H4 (cell line): Measurements from ENCODE around the gene PGLYRP4. TPM values are rescaled to one million over a fixed set of nuclear protein-coding genes. Genes with fewer than 3 reads are reported as not detected.
"Not testable (repeated sequence)": the region's sequence is repeated elsewhere in the genome, so short reads cannot be mapped to it uniquely, and the experiment has no call there.

Experiments used
- DNase-seq: peaks from one replicate; pipeline ENCODE4 v3.0.0-alpha.2; 2015; ENCODE audit warnings: low spot score
- total RNA-seq: library from RNA; depleted of rRNA; stranded (reverse); fragments of >200 nt; shearing (Covaris generic); gene quantifications from 2 replicates; pipeline ENCODE4 v1.2.3, GENCODE V29; 2014

The PGLYRP4 gene
- total RNA-seq, 1 experiment from 2014 or later: not detected

DNA sequence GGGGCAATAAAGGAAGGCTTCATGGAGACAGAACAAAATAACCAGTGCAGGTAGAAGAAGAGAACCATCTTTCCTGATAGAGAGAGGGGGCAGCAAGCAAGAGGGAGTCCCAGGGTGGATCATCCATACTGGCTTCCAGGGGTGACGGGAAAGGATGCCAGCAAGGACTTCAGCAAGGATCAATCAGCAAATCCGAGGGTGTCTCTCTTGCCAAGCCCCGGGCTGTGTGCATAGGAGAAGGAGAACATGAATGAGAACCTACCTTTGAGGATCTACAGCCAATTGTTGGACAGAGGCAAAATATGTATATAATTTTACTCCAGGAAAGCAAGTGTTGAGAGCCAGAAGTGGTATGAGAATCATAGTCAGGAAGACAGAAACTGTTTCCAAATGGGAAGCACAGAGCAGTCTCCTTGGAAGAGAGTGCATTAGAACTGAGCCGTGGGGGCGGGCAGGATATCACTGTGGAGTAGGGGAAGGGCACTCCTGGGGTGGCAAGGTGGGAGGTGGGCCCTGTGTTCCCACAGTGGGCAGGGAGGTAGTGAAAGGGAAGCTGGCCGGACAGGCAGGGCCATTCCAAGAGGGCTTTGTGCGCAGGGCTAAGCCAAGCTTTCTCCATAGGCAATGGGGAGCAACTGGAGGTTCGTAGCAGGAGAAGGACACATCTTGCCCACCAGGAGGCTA lies 7.9 kb upstream of the PGLYRP4 start:
- DNase-seq: no peak

DNA sequence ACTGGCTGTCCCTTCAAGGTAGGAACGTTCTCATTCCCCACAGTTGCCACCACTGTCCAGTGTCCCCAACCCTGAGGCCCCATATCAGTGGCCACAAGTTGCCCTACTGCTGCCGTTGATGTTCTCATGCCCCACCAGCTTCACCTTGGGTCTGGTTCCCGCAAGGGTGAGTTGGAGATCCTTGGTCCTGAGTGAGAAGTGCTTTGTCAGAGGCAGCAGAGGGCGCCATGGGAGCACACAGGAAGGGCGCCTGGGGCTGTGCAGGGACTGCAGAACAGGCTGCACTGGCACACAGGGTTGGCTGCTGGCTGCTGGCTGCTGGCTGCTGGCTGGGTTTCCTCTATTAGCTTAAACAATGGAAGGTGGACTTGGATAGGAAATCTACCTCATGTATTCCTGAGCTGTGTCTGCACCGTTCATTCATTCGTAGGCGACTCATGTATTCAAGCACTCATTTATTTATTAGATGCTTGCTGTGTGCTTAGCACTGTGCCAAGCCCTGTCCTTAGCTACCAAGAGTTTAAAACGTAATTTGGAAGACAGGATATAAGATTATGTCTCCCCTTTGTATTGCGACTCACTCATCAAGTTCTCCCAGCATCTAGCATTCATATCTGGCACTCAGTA lies 6.9 kb upstream of the PGLYRP4 start:
- DNase-seq: peak; percentile 76

DNA sequence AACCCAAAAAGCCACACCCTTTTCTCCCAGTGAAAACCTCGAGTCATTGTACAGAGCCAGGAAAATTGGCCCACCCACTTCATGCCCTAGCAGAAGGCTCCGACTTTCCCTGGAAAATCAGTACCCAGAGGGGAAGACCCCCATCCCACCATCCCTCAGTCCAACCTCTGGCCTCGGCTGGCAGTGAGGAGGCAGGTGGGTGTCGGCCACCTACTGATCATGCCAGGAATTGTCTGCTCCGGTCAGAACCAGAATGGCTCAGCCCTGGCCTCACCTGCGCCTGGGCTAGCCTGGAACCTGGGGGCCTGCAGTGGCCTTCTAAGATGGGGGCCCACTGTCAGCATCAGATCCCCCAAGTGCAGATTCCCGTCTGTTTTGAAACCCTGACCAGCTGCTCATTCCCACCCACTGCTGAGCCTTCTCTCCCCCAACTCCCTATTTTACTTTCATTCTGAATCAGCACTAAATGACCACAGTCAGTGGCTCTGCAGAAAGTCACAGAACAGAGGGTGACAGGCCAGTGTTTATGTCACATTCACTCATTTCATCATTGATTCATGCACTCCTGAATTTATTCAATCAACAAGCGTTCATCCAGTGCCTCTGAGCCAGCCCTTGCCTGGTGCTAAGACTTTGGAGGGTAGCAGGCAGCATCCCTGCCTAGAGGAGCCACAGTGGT lies 6.0 kb upstream of the PGLYRP4 start:
- no peak for DNase-seq

DNA sequence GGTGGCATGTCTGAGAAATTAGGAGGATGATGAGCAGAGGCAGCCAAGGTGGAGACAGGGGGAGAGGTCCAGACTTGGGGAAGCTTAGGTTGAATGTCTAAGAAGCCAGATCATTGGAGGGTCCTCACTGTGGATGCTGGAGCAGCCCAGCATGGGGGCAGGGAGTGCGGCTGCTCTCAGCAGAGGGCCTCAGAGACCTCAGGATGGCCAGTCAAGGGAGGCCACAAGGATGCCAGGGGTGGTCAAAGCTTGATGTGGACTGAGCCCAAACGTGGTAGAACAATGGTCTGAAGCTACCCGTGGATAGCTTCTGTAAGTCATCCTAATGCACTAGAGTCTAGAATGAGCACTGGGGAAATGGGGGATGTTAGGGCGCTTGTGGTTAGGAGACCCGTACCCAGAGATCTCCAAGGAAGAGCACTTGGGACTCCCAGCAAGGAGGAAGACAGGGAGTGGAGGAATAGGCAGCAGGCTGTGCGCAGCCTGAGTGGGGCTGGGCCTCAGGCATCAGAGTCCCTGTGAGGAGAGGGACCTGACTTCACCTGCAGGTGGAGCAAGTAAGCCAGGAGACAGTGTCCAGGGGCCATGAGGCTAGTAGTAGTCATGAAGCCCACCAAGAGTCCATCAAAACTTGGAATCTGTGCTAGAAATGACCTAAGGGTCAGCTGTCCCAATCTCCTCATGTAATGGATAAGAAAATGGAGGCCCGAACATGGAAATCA lies 4.7 kb upstream of the PGLYRP4 start:
- peak; percentile 36 for DNase-seq

DNA sequence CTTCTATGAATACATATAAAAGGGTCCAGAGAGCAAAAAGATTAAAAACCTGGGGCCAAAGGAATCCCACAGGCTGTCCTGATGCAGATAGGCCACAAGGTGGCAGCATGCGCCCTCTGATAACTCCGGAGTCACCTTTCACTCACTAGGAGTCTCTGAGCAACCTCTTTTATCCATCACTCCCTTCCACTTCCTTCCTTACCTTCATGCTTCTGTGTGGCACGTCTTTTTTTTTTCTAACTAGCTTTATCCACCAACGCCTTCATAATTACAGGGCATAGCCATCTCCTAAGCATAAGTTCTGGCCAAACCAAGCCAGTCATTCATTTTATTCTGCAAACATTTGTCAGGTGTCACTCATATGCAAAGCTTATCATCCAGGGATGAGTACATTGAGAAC lies 3.9 kb upstream of the PGLYRP4 start:
- peak; percentile 67 for DNase-seq

DNA sequence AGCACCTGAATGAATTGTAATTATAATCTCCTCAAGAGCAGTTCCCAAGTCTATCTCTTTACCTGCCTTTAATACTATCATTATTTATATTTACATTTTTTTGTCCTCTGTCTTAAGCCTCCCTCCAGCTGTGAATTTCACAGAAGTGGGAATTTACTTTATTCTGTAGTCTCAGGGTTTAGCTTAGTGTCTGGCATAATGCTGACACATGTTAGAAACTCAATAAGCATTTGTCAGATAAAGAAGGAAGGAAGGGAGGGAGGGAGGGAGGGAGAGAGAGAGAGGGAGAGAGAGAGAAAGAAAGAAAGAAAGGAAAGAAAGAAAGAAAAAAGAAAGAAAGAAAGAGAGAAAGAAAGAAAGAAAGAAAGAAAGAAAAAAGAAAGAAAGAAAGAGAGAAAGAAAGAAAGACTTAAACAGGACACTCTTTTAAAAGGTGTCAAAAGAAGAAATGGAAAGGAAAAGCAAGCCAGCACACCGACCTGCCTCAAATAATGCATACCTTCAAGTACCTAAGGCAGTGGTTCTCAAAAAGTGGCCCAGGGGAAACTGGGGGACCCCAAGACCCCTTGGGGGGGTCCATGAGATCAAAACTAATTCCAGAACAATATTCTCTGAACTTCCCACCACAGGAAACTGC lies 1.8 kb upstream of the PGLYRP4 start:
- DNase-seq: no peak

DNA sequence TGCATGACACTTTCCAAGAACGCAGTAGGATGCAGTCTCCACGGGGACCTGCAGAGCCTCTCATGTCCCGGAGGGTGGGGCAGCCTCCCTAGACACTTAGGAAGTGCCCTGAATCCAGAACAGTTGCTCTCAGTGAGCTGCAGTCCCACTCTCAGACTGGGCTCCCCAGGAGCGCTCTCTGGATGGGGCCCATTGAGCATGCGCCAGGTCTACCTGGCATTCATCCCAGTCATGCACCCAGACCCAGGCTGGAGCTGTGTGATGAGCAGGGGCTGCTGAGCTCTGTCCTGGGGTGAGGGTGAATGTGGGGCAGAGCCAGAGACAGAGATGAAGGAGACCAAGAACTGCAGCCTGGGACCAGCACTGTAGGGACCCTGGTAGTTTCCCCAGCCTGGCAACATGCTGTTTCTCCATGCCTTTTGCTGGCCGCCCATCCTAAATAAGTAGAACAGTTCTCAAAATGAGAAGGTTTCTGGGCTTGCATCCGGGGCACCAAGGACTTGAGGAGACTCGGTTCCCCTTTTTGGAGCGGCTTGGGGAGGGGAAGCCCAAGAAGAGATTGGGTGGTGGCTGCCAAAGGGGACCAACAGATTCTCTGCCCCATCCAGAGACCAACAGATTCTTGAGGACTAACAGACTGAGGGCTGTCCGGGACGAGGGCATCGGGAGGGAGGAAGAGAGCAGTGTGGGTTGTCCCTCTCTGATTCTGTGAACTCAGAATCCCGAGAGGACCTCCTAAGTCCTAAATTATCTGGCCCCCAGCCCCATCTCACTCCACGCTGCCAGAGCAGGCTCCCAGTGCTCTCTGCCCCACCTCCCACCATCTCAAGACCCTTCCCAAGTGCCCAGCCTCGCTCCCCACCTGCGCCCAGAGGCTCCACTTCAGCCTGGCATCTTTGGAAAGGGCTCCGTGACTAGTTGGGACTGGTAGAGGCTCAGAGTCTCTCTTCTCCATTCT lies 1.0 kb upstream of the PGLYRP4 start:
- DNase-seq: no peak

DNA sequence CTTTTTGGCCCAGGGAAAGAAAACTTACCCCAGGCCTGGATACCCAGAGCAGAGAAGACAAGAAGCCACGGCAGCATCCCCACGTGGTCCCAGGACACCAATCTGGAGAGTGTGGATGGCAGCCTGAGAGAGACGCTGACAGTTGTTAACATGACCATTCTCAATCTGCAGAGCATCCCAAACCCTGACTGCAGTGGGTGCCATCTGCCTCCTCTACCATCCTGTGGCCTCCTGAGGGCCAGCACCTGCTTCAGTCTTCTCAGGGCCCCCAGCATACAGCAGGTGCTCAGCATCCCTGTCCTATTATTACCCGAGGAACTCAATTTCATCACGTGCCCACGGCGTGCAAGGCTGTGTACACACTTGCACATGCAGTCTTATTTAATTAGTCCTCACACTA lies 785 bp downstream of the PGLYRP4 start:
- DNase-seq: no peak

DNA sequence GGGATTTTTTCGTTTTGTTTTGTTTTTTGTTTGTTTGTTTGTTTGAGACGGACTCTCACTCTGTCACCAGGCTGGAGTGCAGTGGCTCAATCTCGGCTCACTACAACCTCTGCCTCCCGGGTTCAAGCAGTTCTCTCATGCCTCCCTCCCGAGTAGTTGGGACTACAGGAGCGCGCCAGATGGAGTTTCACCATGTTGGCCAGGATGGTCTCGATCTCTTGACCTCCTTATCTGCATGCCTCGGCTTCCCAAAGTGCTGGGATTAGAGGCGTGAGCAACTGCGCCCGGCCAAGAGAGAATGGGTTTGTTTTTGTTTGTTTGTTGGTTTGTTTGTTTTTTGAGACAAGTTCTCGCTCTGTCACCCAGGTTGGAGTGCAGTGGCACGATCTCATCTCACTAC lies 1.6 kb downstream of the PGLYRP4 start:
- not testable (repeated sequence) for DNase-seq

DNA sequence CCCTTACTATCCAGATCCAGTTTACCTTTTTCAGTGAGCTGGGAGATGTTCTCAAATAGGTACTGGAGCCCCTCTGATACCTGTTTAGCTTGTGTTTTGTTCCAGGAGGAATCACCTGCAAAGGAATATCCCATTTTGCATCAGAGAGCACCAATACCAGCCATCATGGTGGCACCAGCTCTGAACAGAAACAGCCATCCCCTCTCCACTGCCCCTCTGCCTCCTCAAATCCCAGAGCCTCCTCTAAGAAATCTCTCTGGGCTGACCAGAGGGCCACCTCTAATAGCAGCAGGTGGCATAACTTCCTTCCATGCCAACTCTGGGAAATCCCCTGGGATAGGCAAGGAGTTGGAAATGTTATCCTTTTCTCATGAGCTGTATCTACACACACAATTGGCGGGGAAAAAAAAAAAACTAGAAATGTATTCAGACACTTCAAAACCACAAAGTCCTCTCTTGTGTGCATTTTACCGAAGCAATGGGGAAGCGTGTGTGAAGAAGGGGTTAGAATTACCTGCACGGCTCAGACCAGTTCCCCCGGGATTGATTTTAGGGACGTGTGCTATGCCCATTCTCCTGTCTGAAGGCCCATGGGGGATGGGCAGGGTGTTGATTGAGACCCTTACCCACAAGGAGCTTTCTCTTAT lies 2.4 kb downstream of the PGLYRP4 start:
- no peak for DNase-seq

DNA sequence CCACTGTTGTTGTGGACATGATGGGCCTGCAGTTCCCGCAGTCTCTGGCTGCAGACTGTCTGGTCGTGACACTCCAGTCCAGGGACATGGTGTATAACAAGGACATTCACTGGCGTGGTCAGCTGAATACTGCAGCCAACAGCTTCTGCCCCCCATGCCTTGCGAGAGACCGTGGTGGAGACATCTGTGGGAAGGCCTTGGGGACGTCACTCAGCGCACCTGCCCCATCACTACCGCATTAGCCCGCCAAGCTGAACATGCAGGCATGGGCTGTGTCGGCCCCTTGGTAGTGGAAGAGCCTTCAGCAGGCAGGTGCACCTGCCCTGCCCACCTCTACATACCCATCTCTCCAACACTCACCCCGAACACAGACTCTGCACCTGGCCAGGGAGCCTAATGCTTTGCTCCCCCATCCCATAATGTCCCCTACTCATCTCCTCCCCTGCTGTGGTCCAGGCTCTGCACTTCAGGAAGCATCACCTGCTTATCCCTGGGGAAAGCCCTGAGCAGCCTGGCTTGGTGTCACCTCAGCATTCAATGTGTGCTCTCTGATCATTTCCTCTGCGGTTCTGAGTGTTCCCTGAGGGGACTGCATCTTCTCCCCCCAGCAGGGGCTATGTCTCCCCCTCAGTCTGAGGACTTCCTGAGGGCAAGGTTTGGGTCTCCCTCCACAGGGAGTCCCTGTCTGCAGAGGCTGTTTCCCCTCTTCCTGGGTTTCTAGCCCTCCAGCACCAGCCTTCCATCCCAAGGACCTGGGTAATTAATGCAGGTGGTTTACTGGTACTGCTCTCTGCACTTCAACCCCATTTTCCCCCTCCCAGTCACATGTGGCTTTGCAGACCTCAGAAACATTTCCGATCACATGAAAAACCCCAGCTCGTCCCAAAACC lies 3.2 kb downstream of the PGLYRP4 start:
- no peak for DNase-seq

DNA sequence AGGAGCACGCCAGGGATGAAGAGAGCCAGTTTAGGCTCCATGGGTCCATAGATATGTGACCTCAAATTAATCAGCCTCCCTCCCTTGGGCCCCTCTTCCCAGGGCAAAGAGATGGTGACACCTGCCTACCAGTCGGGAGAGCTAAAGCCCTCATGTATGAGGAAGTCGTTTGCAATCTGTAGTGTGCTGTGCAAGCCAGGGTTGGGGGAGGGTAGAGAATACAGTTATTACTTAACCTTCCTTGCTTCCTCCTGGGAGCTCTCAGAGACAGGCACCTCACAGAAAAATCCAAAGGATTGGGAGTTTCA lies 4.0 kb downstream of the PGLYRP4 start:
- DNase-seq: no peak

DNA sequence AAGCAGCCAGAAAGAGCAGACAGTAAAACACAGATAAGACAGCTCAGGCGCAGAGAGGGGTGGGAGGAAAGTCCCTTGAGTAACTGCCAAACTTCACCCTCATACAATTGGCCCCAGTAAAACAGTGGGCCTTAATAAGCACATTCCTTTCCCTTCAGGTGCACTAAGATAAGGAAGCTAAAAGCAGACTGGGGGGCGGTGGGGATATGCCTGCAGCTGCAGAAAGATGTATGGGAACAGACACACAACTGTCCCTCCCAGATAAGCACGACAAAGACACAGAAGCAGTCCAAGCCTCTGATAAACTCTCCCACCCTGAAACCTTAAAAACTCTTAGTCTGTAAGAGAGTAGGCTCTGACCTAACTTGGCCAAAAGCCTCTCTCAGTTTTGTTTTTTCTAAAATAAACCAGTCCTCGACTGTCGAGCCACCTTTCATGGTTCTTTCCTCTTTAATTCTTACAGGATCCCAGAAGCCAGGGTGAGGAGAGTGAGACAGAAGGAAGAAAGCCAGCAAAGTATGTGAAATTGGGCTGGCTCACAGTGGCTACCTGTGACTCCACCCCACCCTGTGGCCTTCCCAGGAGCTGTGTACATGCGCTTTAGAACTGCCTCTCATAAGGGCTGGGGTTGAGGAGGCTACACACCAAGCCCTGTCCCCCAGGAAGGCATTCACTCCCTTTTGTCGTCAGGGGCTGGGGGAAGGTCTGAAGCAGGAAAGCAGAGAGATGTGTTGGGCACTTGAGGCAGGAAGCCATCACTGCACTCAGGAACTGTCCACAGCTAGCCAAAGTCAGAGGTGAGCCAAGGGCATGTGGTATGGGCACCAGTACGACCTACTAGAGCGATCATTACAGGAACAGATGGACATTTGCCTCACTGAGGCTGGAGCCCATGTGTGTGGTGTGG lies 4.6 kb downstream of the PGLYRP4 start:
- DNase-seq: no peak

DNA sequence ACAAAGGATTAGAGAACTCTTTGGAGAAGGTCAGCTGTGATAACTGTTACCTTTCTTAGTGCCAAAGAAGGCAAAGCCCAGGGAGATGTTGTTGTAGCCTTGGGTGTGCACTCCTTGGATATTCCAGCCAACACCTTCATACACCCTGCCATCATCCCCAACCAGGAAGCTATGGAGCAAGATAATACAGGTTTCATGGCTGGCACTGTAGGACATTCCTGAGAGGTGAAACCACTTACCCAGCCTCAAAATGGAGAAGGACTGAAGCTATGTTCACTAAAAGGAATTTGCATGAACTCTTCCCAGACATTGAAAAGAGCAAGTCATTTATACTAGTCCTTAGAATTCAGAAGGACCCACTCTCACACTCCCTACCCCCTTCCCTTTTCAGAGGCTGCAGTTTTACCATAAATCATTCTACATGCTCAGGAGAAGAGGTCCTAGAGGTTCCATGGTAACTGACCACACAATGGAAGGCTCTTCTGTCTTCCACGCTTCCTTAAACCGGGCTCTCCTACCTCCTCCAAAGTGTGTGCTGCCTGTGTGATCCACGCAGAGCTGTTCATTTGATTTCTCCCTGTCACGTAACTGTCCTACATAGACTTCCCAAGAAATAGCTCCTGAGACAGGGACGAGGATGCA lies 5.5 kb downstream of the PGLYRP4 start:
- DNase-seq: no peak

DNA sequence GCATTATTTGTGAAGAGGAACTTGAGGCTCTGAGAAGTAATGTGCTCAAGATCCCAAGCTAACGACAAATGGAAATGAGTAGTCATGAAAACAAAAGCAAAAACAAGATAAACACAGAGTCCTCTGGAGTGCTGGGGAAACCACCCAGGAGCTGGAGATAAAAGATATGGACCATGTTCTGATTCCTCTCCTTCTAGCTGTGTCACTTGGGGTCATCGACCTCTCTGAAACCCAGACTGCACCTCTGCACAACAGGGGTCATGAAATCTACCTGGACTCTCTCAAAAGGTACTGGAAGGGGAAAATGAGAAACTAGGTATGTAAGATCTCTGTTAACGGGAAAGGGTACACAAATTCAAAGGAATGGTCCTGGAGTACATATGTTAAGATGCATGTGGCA lies 6.5 kb downstream of the PGLYRP4 start:
- no peak for DNase-seq

DNA sequence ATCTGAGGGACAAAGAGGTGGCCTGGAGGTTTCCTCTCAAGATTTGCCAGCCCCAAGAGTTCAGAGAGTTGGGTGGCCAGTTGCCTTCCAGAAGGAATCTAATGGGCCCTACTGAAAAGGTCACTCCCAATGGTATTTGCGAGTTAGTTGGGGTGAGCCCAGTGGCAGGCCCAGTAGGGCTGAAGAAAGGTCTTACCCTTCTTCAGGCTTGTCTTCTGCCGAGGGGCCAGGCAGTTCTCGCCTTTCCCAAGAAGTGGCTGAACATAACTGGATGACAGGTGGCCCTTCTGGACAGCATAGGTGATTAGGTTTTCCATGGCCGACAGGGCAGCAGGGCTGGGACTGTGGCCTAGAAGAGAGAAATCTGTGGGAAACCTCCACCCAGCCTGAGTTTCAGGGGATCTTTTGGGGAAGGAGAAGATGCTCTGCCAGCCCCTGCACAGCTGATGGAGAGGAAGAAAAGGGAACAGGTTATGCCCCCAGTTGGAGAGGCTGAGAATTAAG lies 7.2 kb downstream of the PGLYRP4 start:
- no peak for DNase-seq

DNA sequence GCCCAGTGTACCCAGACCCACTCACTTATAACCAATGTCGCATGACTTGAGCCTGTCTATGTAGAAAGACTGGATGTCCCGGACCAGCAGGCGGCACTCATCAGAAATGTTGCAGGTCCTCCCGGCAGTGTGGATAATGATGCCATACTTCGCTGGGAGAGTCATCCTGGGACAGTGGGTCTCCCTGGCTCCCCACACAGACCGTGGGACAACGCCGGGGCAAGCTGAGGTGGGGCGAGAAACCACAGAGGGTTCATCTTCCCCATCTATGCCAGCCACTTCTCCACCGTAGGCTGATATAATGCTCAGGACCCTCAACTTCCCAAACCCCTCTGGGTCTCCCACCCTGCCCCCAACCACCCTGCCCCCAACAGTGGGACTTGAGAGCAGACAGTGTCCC lies 8.3 kb downstream of the PGLYRP4 start:
- DNase-seq: no peak

DNA sequence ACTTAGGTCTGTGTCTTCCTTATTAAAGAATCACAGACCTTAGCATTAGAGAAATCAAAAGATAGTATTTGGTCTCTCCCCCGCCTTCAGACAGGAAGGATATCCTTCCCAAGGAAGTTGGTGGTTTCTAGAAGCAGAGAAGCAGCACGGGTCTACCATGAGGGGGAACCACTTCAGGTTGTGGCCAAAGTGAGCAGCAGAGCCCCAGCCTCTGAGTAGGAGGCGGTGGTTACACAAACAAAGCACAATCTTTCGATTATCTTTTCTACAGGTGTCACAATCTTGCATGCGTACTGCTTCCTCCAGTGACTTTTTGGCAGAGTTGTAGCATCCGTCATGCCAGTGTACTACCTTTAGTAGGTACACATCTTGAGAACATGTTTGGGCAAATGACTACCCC lies 8.8 kb downstream of the PGLYRP4 start:
- DNase-seq: no peak
